Activated CD8-positive, alpha-beta memory T cell treated with anti-CD3 and anti-CD28 coated beads, Interleukin-2, amount 50 U/mL, for 48 hours (primary cell): Measurements from ENCODE around the gene SLC22A23.

ENCODE experiments used
- DNase-seq: peaks from one replicate; pipeline ENCODE4 v3.0.0-alpha.2; 2020

SLC22A23 gene

DNA sequence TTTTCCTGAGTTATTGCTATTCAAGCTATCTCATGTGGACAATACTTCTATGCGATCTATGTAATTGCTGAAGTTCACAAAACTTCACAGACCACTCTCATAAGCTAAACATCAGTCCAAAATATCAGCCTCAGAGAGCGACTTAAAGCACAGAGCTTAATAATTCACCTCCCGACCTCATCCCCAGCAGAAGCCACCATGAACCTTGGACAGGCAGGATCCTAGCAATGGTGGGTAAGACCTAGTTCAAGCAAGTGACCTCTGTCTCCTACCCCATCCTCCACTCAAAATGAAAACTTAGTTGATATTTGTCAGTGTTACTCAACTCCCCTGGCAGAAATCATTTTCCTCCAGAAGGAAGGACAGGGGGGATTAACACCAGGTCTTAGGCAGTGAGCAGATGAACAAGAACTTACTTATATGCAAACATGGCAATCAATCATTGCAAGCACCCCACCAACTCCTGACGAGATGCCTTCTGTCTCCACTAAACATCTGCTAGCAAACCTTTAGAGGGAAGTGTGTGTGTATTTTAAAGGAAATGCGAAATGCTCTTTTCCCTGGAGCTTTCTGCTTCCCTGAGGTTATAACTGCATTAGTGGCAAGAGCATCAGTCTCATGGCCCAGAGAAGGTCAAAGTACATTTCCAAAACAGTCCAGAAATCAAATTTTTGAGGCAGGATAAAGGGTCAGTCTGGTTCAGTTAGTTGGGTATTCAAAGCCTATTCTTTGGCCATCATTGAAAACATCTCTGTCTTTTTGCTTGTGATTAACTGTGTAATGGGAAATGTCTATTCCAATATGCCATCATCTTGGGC lies 90.0 kb downstream of the SLC22A23 start:
- no peak for DNase-seq

- no peak for DNase-seq
Measured at GRCh38 chr6:3364391-3364790, 92.5 kb downstream of the SLC22A23 start.

DNA sequence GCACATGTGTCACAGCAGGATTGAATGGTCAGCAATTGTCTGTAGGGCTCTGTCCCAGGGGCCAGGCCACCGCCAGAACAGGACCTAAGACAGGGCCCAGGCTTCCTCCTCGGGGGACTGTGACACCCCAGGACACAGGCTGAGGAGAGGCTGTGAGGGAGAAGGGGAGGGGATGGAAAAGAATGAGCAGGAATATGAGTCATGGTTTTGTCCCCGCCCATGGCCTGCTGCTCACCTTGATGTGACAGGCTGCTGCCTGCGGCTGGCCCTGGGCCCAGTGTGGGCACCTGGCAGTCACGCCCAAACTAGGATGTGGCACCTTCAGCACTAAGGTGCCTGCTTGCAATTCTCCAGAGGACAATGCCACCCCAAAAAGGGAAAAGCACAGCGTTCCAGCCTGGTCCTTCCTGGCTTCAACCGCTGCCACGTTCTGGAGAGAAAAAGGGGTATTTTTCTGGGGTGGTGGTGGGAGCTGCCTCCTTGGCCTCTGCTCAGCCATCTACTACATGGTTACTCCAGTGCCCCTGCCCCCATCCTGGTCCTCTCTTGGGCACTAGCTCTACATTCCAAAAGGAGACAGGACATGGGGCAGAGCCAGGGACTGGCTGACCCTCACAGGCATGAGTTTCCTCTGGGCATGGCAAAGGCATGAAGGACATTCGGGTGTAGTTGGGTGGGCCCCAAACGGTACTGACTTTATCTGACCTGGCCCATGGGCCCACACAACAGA lies 93.4 kb downstream of the SLC22A23 start:
- DNase-seq: no peak

DNA sequence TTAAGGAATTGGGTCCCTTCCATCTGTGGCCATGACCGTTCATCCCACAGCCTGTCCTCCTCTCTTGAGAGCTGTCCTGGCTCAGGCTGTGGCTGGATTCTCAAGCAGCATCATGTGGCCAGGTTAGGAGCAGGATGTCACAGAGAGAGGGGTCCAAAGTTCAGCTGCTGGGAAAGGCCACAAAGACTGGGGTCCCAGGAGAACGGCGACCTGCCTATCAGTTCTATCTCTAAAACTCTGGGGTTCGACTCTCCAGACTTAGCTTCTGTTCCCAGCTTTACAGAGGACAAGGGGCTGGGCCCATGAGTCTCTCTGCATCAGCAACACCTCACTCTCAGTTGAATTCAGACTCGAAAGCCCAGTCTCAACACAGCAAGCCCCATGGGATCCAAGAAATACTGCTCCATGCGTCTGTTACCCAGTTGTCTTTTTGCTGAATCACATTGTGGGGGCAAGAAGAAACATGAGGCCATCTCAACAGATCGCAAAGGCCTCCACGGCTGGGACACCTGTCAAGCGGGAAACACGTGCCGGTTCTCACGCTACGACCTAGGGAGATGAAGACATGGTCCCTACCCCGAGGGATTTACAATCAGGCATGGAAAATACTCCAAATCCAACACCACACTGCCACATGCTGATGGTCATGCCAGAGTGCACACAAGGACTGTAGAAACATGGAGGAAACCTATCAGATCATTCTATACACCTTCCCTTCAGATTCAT lies 95.4 kb downstream of the SLC22A23 start:
- no peak for DNase-seq

DNA sequence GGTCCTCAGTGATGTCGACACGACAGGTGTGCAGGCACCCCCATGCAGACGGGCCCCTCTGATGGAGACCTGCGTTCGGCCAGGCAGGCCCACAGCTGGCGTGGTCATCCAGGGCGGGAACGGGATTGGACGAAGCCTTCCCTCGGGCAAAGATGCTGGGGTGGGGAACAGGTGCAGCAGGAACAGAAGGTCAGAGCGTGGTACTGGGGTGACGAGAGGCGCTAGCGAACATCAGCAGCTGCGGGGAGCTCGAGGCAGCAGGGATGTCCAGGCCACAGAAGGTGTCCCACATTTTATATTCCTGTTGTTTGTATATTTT lies 96.2 kb downstream of the SLC22A23 start:
- DNase-seq: no peak

GRCh38 chr6:3359973-3360726 lies 96.7 kb downstream of the SLC22A23 start:
- no peak for DNase-seq

DNA sequence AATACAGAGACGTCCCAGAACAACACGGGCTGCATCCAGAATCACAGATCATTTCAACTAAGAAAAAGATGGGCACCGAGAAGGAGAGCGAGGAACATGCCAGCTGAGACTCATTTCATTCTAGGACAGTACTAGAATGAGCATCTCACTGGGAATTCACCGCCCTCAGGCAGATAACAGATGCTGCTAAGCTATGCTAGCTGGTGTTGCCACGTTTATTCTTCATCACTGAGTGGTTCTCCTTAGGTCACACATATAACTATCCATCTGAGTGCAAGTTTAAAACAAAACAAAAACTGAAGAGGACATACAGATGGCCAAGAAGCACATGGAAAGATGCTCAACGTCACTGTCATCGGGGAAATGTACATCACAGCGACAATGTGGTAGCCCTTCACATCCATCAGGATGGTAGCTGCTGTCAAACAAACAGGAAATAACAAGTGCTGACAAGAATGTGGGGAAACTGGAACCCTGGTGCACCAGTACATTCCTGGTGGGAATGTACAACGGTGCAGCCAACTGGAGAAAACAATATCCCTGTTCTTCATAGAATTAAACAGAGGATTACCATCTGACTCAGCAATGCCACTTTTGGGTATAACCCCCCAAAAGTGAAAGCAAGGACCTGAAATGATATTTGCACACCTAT lies 97.6 kb downstream of the SLC22A23 start:
- DNase-seq: no peak

DNA sequence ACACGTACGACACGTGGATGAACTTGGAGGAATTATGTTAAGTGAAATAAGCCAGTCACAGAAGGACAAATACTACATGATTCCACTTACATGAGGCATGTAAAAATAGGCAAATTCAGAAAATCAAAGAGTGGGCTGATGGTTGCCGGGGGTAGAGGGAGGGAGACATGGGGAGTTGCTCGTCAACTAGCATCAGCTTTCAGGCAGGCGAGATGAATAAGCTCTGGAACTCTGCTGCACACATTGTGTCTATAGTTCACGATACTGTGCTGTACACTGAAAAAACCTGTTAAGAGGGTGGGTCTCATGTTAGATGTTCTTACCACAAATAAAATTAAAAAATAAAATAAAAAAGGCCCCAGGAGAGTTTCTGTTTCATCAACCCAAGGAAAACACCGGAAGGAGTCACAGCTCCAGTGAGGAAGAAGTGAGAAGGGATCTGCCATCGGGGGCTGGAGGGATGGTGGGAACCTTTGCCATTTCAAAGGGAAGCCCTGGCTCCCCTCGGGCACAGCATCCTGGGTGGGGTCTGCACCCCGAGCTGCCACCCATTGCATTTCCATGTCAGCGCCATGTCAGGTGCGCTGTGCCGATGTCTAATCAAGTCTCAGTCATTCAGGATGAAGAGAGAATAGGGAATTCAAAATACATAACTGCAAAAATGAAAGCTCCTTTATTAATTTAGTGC lies 98.3 kb downstream of the SLC22A23 start:
- DNase-seq: no peak

DNA sequence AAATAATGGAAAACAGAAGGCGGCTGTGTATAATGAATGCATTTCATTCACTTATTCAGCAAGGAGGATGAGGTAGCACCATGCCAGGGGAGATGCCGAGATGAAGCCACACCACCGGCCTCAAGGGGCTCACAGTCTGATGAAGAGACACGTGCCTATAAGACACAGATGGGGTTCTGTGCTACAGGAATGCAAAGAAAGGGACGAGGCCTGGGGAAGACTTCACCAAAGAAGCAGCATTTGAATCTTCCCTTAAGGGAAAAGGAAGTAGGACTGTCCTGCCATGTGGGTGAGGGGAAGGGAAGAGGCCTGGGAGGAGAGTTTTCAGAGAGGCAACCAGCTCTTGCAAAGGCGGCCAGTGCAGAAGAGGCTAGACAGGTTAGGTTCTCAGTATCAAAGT lies 99.2 kb downstream of the SLC22A23 start:
- no peak for DNase-seq

DNA sequence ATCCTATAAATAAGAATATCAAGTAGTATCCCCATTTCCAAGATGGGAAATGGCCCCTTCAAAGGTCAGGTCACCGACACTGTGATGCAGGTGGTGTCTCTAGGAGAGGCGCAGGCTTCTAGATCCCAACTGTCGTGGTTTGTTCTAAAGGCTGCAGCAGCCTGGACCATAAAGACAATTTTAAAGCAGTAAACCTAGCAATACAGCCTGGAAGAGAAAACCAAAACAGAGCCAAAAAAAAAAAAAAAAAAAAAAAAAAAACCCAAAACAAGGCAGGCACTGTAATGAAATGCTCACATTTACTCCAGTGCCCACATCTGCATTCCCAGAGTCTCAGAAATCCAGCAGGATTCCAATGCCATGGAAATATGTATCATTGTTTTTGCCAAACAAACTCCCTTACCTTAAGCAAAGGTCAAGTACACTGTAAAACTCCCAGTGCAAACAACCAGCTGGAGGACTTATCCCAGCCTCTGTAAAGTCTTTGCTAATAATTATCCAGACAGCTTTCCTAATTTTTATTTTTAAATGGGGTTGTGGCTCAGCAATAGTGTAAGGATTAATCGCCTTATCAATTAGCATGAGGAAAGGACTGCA lies 99.9 kb downstream of the SLC22A23 start:
- DNase-seq: no peak

GRCh38 chr6:3356056-3356823 lies 100.6 kb downstream of the SLC22A23 start:
- peak; percentile 67 for DNase-seq

DNA sequence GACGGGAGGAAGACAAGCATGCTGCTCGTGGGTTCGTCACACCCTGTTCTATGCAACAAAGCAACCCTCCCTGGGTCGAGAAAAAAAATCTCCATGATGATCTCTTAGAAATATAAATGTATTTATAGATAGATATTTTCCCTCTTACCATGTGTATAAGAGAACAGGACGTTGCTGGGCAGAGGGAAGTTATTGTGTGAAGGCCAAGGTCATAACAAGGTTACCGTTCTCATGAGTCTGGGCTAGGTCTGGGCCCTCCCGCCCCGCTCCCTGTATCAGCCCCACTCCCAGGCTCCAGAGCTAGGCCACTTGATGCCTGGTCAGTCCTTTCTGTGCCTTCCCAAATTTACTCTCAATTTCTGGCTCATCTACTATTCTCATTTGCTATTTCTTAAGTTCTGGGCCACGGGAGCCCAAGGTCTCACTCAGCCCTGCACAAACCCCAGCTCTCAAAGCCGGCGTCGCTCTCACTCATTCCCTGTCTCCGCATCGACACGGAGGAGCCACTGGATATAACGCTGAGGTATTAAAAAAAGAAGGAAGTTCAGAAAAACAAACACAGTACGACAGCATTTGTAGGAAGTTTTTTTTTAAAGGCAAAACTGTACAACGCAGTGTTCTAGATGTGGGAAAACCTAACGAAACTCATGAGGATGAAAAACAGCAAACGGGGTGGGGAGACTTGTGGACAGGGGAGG lies 101.3 kb downstream of the SLC22A23 start:
- DNase-seq: no peak

- DNase-seq: no peak
Measured at GRCh38 chr6:3355011-3355357, 101.9 kb downstream of the SLC22A23 start.

GRCh38 chr6:3353939-3354338 lies 102.9 kb downstream of the SLC22A23 start:
- DNase-seq: no peak

DNA sequence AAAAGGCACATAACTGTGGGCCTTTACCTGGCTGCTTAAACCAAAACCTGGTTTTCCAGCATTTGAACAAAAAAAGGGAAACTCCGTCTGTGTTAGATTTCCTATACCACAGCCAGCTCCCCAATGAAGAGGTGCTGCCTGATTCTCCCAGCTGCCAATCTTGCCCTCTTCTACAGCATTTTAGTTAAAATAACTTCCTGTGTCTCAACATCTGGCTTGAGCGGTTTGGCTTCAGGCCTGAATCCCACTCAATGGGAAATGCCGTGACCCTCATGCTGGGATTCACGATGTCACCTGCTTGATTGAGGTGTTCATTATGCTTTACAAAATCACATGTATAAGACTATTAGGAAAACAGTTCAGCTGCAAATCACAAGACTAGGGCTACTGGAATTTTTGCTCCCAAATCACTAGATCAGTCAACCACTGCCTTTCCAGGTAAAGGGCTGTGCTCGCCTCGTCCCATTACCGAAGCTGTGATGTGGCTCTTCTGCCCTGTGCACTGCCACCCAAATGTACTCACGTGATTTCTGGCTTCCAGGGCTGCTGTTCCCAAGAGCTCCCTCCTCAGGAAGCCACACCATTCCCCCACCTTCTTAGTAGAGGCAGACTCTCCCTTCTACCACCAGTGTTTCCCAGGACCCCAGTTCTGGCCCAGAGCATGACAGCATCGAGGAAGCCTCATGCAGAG lies 103.5 kb downstream of the SLC22A23 start:
- no peak for DNase-seq

DNA sequence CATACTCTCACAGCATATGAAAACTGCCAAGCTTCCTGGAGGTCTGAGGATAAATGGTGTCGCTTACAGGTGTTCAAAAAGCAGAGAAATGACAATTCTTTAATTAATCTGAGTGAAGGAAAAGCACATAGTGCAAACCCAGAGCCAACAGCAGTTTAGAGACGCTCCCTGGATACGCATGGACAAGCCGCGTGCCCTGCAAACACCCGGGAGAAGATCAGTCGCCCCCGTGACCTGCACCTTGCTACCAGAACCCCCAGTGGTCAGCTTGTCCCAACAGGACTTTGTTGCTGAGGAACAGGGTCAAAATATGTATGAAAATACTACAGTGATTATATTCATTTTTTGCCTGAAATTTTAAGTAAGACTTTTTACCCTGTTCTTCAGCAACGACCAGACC lies 104.2 kb downstream of the SLC22A23 start:
- DNase-seq: no peak

DNA sequence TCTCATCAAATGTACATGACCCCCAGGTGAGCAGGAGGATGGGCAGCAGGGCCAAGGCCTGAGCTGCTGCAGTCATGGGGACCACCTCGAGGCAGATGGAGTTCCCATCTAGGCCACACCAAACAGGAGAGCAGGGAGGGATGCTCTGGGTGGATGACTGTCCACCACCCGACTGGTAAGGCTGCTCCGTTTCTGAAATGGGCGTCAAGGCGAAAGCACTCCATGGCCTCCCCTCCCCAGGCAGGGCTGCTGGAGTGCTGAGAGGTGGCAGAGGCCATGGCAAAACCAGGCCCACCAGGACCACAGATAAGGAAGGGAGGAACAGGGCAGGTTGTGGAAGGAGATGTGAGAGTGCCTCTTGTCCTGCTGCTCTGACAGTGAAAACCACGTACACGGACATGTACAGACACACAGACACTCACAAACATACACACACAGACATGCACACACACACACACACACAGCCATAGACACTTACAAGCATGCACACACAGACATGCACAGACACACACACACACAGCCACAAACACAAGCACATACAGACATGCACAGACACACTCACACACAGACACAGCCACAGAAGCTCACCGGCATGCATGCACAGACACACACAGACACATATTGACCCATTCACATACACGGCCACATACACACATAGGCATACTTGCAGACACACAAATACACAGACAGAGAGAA lies 104.9 kb downstream of the SLC22A23 start:
- no peak for DNase-seq

DNA sequence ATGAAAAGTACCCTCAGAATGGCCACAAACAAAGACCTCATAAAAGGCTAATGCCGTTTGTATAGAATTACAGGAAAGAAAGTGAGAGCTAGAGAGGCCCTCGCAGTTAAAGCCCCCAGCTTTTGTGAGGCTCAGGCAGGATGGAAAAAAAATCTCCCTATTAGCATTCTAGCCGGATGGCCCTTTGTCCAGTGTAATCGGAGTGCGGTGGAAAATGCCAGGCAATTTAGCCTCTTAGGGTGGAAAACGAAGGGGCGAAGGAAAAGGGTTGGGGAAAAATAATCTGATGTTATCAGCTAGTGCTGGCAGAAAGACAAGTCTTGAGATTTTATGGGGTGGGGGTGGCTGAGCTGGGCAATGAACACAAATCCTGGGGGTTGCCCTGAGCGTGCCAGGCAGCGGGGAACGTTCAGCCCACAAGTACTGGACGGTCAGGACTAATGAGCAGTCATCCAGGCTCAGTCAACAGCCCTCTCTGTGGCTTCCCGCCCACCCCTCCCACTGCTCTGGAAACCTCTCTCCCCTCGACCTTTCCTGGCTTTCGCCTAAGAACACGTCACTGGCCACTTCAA lies 105.7 kb downstream of the SLC22A23 start:
- DNase-seq: no peak
